SHP77 (cell line): ENCODE data around the gene SPATS2.
"Not testable (repeated sequence)": the region's sequence is repeated elsewhere in the genome, so short reads cannot be mapped to it uniquely, and the experiment has no call there.

ENCODE experiments used
- DNase-seq, 2 experiments: peaks; one replicate each; lab custom pipeline; 2025; lab: John Stamatoyannopoulos, UW

Gene SPATS2

GRCh38 chr12:49465132-49465531 is 97.9 kb downstream of the SPATS2 start:
- DNase-seq: no peak

DNA sequence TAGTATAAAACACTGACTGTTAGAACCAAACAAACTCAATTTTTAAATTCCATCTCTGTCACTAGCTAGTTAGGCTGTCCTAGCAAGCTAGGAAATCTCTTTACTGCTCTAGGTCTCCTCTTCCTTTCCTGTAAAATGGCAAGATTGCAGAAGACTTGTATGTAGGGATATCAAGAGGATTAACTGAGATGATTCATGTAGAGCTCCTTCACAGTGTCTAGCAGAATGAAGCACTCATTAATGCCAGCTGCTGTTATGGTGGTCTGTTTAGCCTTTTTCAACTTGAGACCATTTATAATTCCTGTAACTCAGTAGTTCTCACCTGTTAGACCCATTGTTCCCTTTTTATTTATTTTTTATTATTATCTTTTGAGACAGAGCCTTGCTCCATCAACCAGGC is 103.7 kb downstream of the SPATS2 start:
- DNase-seq: no peak

DNA sequence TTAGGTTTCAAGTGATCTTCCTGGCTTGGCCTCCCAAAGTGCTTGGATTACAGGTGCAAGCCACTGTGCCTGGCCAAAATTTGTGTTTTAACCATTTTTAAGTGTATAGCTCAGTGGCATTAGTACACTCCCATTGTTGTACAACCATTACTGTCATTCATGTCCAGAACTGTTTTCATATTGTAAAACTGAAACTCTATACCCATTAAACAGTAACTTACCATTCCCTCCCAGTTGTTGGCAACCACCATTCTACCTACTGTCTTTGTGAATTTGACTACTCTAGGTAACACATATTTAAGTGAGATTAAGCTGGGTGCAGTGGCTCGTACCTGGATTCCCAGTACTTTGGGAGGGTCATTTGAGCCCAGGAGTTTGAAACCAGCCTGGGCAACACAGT is 104.3 kb downstream of the SPATS2 start:
- no peak for DNase-seq

- DNase-seq: no peak
Measured at GRCh38 chr12:49476091-49476490, 108.8 kb downstream of the SPATS2 start.

DNA sequence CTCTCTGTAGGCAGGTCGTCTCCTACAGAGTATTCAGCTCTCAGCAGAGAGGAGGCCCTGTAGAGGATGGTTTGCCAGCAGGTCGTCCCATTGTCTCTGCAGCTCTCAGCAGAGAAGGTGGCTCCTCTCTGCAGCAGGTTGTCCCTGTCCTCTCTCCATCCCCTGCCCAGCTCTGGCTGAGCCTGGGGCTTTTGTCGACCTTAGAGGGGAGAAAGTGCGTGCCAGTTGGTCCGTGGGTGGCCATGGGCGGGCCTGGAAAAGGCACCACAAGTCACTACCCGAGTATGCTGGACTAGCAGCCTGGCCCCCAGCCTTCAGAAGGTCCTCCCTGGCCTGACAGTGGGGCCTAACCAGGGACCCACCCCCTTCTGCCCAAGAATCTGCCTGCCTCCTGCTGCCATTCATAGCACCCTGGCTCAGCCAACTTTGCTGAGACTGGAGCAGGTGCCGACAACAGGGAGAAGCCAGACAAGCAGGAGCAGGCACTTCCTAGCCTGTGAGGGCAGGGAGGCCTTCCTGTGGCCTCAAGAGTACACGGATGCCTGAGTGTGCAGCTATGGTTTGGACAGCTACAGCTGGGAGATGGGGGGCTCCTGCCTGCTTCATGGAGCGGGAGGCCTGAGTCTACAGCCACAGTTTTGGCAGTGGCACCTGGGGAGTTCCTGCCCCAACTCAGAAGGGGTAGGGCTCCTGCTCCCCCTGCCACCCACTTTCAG is 111.8 kb downstream of the SPATS2 start:
- DNase-seq: no peak

GRCh38 chr12:49482095-49483051 is 115.1 kb downstream of the SPATS2 start:
- no peak for DNase-seq

GRCh38 chr12:49483619-49484018 is 116.4 kb downstream of the SPATS2 start:
- DNase-seq: no peak

GRCh38 chr12:49487605-49488004 is 120.3 kb downstream of the SPATS2 start:
- DNase-seq: no peak

DNA sequence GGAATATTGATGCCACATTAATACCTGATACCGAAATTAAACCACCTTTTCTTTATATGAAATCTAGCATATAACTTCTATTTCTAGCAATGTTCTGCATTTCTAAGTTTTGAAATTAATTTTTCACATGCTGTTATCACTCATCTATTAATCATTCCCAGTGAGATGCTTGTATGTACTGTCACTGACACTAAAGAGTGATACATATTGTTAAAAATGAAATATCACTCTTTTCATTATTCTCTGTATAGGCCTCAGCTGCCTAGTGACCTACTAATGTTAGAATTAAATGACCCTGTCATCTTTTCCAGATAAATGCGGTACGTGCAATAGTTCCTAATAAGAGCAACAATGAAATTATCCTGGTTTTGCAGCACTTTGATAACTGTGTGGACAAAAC is 121.9 kb downstream of the SPATS2 start:
- no peak for DNase-seq

- no peak for DNase-seq
Measured at GRCh38 chr12:49489720-49490119, 122.5 kb downstream of the SPATS2 start.

DNA sequence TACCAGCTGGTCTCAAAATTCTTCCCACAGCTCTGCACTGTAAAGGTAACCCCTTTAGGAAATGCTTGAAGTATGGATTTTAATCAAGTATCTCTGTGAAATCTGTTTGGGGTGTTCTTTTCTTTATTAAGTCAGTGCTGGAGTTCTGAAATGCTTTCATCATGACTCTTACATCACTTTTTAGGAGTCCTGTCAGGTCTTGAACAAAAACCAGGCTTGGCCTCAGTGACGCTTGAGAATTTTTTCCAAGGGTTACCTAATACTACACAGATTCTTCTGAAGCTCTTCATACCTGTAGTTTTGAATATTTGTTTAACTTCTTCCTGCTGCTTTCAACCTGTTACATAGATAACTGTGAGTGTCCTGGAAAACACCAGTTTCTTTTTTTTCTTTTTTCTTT is 124.6 kb downstream of the SPATS2 start:
- no peak for DNase-seq

DNA sequence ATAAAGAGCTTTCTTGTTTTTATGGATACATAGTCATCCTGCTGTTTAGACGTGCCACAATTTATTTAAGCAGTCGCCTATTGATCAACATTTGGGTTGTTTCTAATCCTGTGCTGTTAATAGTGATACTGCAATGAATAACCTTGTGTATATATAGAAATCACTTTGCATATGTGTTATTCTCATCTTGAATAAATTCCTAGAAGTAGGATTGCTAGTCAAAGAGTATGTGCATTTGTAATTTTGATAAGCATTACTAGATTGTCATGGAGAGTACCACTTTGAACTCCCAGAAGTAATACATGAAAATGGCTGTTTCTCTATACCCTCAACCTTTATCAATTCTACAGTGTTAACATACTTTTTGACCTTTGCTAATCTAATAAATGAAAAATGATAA is 126.6 kb downstream of the SPATS2 start:
- no peak for DNase-seq

GRCh38 chr12:49496417-49497360 is 129.4 kb downstream of the SPATS2 start:
- no peak for DNase-seq

- DNase-seq: no peak
Measured at GRCh38 chr12:49501895-49502294, 134.6 kb downstream of the SPATS2 start.

DNA sequence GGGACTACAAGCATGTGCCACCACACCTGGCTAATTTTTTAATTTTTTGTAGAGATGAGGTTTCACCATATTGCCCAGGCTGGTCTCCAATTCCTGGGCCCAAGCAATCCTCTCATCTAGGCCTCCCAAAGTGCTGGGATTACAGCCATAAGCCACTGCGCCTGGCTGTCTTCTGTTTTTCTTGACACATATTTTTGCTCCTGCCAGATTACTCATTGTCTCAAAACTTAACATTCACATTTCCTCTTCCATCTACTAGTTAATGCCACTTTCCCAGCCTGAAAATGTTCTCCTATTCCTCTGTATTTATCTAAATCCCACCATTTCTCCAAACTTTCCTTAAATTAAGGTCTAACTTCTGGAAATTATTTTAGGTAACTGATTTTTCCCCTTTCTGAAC is 135.3 kb downstream of the SPATS2 start:
- DNase-seq: no peak

- DNase-seq: no peak
Measured at GRCh38 chr12:49503674-49504180, 136.5 kb downstream of the SPATS2 start.

DNA sequence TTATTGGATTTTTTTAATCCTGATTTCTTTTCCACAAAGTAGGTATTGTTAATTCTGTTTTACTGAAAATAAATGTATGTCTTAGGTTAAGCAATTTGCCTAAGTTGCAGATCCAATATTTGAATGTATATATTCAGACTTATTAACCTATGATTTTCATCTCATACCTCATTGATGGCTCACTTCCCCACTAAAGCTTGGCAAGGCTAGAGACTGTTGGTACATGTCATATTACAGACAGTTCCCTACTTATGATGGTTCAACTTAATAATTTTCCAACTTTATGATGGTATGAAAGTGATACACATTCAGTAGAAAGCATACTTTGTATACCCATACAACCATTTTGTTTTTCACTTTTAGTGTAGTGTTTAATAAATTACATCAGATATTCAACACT is 138.4 kb downstream of the SPATS2 start:
- no peak for DNase-seq

- DNase-seq: no peak
Measured at GRCh38 chr12:49507139-49507538, 139.9 kb downstream of the SPATS2 start.

DNA sequence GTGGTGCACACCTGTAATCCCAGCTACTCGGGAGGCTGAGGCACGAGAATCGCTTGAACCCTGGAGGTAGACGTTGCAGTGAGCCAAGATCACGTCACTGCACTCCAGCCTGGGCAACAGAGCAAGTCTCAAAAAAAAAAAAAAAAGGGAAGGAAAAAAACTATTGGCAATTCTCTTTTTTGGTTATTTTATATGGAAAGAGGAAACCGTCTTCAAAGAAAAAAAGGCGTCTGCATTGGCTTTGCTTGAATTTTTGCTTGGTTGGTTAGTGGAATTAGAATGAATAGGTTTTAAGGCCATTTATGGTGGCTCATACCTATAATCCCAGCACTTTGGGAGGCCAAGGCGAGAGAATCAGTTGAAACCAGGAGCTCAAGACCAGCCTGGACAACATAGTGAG is 142.4 kb downstream of the SPATS2 start:
- not testable (repeated sequence) for DNase-seq

DNA sequence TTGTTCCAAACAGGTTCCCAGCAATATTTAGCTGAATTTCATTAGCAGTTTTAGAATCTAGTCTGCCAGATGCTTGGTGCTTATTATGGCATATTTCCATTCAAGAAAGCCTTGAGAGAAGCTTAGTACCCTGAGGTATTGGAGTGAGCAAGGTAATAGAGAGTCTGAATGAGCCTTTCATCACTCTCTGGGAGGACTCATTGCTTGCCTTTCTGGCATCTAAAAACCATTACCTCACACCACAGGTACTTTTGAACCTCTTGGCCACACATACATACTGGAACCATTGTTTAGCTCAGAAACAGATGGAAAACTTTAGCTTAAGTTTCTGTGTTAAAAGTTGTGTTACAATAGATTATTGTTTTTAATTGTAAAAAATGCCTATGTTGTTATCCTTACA is 144.1 kb downstream of the SPATS2 start:
- no peak for DNase-seq

- no peak for DNase-seq
Measured at GRCh38 chr12:49512546-49512945, 145.3 kb downstream of the SPATS2 start.

GRCh38 chr12:49515266-49515665 is 148.0 kb downstream of the SPATS2 start:
- no peak for DNase-seq
